MM.1S (cell line): ENCODE measurements around the gene LRCH1.

Experiments
- DNase-seq: peaks from one replicate; pipeline ENCODE4 v3.0.0-alpha.2; 2015
- H2AFZ ChIP-seq: fragments of 300-600 bp; sonication (generic); 2 replicates; pipeline ENCODE4 v1.6.0; 2016; ENCODE audit warnings: antibody characterized with exemption, low read length
- H3F3A ChIP-seq: fragments of 300-600 bp; sonication (generic); 2 replicates; pipeline ENCODE4 v1.6.1; 2016; ENCODE audit warnings: mild to moderate bottlenecking, antibody characterized with exemption, low read length, moderate library complexity, mixed read lengths; ENCODE audit not compliant: insufficient read depth
- H3K27ac ChIP-seq: fragments of 300-600 bp; sonication (generic); 2 replicates; pipeline ENCODE4 v1.5.1; 2016; ENCODE audit warnings: mild to moderate bottlenecking, low read length
- H3K27me3 ChIP-seq: fragments of 300-600 bp; sonication (generic); replicated peaks from 2 replicates; pipeline ENCODE4 v1.6.0; 2016; ENCODE audit warnings: low read length; ENCODE audit not compliant: insufficient read depth
- H3K36me3 ChIP-seq: fragments of 300-600 bp; sonication (generic); replicated peaks from 2 replicates; pipeline ENCODE4 v1.6.1; 2016; ENCODE audit warnings: mild to moderate bottlenecking, low read length, mixed read lengths; ENCODE audit not compliant: insufficient read depth
- H3K4me1 ChIP-seq: fragments of 300-600 bp; sonication (generic); 2 replicates; pipeline ENCODE4 v1.6.1; 2016; ENCODE audit warnings: low read length, mixed read lengths
- H3K4me2 ChIP-seq: fragments of 300-600 bp; sonication (generic); 2 replicates; pipeline ENCODE4 v1.6.0; 2016; ENCODE audit warnings: low read depth, low read length
- H3K4me3 ChIP-seq: fragments of 300-600 bp; sonication (generic); 2 replicates; pipeline ENCODE4 v1.5.1; 2016; ENCODE audit warnings: low read length, mixed read lengths
- H3K79me2 ChIP-seq: fragments of 300-600 bp; sonication (generic); 2 replicates; pipeline ENCODE4 v1.6.1; 2016; ENCODE audit warnings: mixed run types, low read length, mixed read lengths
- H3K9ac ChIP-seq: fragments of 300-600 bp; sonication (generic); 2 replicates; pipeline ENCODE4 v1.6.1; 2016; ENCODE audit warnings: low read length, mixed read lengths
- H3K9me2 ChIP-seq: fragments of 300-600 bp; sonication (generic); replicated peaks from 2 replicates; pipeline ENCODE4 v1.6.1; 2016; ENCODE audit warnings: mild to moderate bottlenecking, low read length, mixed read lengths; ENCODE audit not compliant: insufficient read depth
- H3K9me3 ChIP-seq: fragments of 300-600 bp; sonication (generic); replicated peaks from 2 replicates; pipeline ENCODE4 v1.6.1; 2016; ENCODE audit warnings: mild to moderate bottlenecking, low read length, mixed read lengths; ENCODE audit not compliant: insufficient read depth
- H4K20me1 ChIP-seq: fragments of 300-600 bp; sonication (generic); 2 replicates; pipeline ENCODE4 v1.6.1; 2016; ENCODE audit warnings: mild to moderate bottlenecking, low read length, moderate library complexity, mixed read lengths; ENCODE audit not compliant: insufficient read depth
- CTCF ChIP-seq: fragments of 300-600 bp; sonication (generic); IDR thresholded peaks from 2 replicates; pipeline ENCODE4 v1.5.1; 2016; ENCODE audit warnings: antibody characterized with exemption, low read length, mixed read lengths
- EZH2 ChIP-seq: fragments of 300-600 bp; sonication (generic); optimal IDR thresholded peaks from 2 replicates; pipeline ENCODE3; 2017; ENCODE audit warnings: low read depth, mild to moderate bottlenecking, antibody characterized with exemption, low read length, mixed read lengths
- EZH2phosphoT487 ChIP-seq: fragments of 300-600 bp; sonication (generic); IDR thresholded peaks from 2 replicates; pipeline ENCODE4 v1.6.1; 2018; ENCODE audit warnings: antibody characterized with exemption, low read length

The LRCH1 gene

GRCh38 chr13:46612267-46612666 lies 59.3 kb downstream of the LRCH1 start:
- Histone ChIP-seq H3K4me2 (no peak overlapping the region), H3K79me2 (peaks cover 35% of the 10 kb centered on the region), H3K9ac (no peak overlapping the region), H3K36me3 (no peaks in the 10 kb centered on the region), H4K20me1 (no peaks in the 10 kb centered on the region), H3K27me3 (no peaks in the 10 kb centered on the region), H3K27ac (no peak overlapping the region), H3K9me3 (no peaks in the 10 kb centered on the region), H3K4me3 (no peak overlapping the region), H3K4me1 (no peaks in the 10 kb centered on the region), H3K9me2 (no peaks in the 10 kb centered on the region), H2AFZ (no peak overlapping the region), H3F3A (no peaks in the 10 kb centered on the region)
- DNase-seq = no peak
- TF ChIP-seq CTCF (no peak), EZH2phosphoT487 (no peak), EZH2 (no peak)

- TF ChIP-seq EZH2phosphoT487 = no peak
- TF ChIP-seq CTCF = no peak
- TF ChIP-seq EZH2 = no peak
- no peaks in the 10 kb centered on the region for H3K36me3 ChIP-seq
- no peak for DNase-seq
- no peaks in the 10 kb centered on the region for H3K4me1 ChIP-seq
- H3K9me3 ChIP-seq = no peaks in the 10 kb centered on the region
- H3K9ac ChIP-seq = no peak overlapping the region
- H3K4me3 ChIP-seq = no peak overlapping the region
- H4K20me1 ChIP-seq = no peaks in the 10 kb centered on the region
- H3K9me2 ChIP-seq = no peaks in the 10 kb centered on the region
- no peak overlapping the region for H3K27ac ChIP-seq
- H3K4me2 ChIP-seq = no peak overlapping the region
- no peaks in the 10 kb centered on the region for H3K27me3 ChIP-seq
- H2AFZ ChIP-seq = no peak overlapping the region
- H3F3A ChIP-seq = no peaks in the 10 kb centered on the region
- H3K79me2 ChIP-seq = peaks cover 33% of the 10 kb centered on the region
Measured at GRCh38 chr13:46613409-46614049, 60.6 kb downstream of the LRCH1 start.

- no peaks in the 10 kb centered on the region for H4K20me1 ChIP-seq
Measured at GRCh38 chr13:46614582-46614981, 61.6 kb downstream of the LRCH1 start.

More at GRCh38 chr13:46614582-46614981, 61.6 kb downstream of the LRCH1 start:
- no peak for DNase-seq
- no peaks in the 10 kb centered on the region for H3F3A ChIP-seq
- no peaks in the 10 kb centered on the region for H3K36me3 ChIP-seq
- no peak overlapping the region for H3K9ac ChIP-seq
- no peaks in the 10 kb centered on the region for H3K27me3 ChIP-seq
- H3K27ac ChIP-seq = no peak overlapping the region
- H3K4me2 ChIP-seq = no peak overlapping the region
- no peaks in the 10 kb centered on the region for H3K4me1 ChIP-seq
- no peaks in the 10 kb centered on the region for H3K9me2 ChIP-seq
- H3K9me3 ChIP-seq = no peaks in the 10 kb centered on the region
- H3K79me2 ChIP-seq = peaks cover 32% of the 10 kb centered on the region
- no peak overlapping the region for H3K4me3 ChIP-seq
- no peak overlapping the region for H2AFZ ChIP-seq
- TF ChIP-seq CTCF = no peak
